HS-27A (cell line): ENCODE data around the gene MYRF.

Experiments
- DNase-seq: peaks from one replicate; pipeline ENCODE4 v3.0.0-alpha.2; 2012; ENCODE audit warnings: low read depth, missing footprints

MYRF gene

DNA sequence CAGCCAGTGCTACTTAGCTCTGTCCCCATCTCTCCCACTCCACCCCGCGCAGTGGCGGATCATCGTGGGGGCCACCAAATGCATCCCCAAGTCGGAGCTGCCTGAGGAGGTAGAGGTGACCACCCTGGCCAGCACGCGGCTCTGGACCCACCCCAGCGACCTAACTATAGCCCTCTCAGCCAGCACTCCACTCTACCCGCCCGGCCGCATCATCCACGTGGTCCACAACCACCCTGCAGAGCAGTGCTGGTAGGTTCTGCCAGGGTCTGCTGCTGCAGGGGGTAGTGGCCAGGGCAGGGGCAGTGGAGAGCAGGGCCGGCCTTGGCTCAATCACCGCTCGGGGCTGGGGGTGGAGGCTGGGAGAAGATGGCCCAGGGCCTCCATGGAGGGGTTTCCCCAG is 13.0 kb upstream of the MYRF start:
- no peak for DNase-seq

DNA sequence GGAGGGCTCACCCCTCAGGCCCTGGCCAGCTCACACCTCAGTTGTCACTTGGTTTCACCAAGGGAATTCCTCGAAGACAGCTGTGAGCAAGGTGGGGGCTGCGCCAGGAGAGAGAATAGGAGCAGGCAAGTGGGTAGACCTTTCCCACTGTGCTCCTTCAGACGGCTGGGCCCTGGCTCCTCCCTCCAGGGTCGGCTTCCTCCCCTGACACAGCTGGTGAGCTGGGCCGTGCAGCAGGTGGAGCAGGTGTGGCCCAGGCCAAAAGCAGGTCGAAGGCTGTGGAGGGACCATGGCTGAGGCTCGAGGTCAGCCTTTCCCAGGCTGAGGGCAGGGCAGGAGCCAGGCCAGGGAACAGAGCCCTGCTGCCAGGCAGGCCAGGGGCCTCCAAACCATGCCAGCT is 12.5 kb upstream of the MYRF start:
- no peak for DNase-seq

DNA sequence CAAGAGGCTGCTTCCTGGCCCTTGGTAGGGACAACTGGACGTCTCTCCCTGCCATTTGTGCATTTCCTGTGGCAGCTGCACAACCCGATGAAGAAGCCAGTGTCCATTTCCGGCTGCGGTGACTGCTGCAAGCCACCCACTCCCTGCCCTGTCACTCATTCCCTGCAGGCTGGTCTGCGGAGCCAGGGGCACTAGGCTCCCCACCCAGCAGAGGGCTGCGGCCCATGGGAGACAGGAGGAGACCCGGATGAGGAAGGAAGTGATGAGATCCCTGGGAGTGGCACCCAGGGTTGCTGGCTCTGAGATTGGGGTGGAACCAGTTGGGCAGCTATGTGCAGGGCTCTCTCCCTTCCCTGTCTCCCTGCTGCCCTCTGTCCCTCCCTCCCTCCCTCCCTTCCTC is 10.0 kb upstream of the MYRF start:
- no peak for DNase-seq

DNA sequence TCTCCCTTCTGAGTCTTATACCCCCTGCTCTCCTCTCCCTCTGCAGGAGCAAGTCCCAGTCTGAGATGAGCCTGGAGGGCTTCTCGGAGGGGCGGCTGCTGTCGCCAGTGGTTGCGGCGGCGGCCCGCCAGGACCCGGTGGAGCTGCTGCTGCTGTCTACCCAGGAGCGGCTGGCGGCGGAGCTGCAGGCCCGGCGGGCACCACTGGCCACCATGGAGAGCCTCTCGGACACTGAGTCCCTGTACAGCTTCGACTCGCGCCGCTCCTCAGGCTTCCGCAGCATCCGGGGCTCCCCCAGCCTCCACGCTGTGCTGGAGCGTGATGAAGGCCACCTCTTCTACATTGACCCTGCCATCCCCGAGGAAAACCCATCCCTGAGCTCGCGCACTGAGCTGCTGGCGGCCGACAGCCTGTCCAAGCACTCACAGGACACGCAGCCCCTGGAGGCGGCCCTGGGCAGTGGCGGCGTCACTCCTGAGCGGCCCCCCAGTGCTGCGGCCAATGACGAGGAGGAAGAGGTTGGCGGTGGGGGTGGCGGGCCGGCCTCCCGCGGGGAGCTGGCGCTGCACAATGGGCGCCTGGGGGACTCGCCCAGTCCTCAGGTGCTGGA is 8.8 kb upstream of the MYRF start:
- DNase-seq, result no peak

DNA sequence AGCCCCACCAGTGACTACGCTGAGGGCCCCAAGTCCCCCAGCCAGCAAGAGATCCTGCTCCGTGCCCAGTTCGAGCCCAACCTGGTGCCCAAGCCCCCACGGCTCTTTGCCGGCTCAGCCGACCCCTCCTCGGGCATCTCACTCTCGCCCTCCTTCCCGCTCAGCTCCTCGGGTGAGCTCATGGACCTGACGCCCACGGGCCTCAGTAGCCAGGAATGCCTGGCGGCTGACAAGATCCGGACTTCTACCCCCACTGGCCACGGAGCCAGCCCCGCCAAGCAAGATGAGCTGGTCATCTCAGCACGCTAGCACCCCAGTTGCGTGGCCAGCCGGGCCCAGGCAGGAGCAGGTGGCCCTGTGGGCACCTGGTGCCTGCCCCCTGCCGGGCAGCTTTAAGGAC is 8.3 kb upstream of the MYRF start:
- no peak for DNase-seq

DNA sequence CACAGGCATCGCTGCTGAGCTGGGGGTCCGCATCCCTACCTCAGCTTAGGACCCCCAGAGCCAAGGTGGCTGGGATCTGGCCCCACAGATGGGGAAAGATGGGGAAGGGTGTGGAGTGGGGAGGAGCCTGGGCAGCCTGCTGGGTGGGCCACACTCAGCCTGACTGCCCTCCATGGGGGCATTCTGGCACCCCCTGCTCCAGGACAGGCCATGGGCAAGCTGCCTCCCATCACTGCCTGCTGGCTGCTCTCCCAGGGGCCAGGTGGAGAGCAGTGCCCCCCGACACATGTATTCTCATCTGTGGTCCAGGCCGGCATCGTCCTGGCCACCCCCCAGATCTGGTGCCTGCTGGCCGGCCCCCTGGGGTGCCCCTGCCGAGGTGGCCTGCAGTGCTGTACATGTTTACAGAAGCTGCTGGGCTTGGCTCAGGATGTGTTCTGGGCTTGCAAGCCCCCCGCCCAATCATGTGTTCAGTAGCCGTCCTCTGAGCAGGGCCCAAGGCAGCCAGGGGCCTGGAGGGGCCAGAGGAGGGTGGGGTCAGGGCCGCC is 7.8 kb upstream of the MYRF start:
- no peak for DNase-seq

DNA sequence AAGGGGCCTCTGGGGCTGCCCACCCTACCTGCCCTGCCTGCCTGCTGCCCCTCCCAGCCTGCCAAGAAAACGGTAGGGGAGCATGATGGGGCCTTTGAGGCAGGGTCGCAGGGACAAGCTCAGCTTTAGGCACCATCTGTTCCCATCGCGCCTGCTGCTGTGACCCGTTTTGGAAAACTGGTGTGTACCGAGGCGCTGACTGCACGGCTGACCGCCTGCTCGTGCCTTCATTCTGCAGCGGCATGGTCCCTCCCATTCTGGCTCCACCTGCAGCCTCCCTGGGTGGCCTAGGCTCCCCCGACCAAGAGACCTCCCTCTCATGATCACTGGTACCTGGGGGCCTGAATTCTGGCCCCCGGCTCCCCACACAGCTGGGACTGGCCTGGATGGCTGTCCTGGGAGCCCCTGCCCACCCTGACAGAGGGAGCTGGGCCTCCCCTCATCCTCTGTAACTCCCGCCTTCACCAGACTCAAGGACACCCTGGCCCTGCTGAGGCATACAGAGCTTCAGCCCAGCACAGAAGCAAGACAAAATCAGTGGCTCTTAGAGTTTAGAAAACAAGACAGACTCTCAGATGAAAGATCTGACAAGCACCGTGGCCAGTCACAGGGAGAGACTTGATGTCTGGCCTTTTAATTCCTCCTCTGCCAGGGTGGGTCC is 6.5 kb upstream of the MYRF start:
- no peak for DNase-seq

DNA sequence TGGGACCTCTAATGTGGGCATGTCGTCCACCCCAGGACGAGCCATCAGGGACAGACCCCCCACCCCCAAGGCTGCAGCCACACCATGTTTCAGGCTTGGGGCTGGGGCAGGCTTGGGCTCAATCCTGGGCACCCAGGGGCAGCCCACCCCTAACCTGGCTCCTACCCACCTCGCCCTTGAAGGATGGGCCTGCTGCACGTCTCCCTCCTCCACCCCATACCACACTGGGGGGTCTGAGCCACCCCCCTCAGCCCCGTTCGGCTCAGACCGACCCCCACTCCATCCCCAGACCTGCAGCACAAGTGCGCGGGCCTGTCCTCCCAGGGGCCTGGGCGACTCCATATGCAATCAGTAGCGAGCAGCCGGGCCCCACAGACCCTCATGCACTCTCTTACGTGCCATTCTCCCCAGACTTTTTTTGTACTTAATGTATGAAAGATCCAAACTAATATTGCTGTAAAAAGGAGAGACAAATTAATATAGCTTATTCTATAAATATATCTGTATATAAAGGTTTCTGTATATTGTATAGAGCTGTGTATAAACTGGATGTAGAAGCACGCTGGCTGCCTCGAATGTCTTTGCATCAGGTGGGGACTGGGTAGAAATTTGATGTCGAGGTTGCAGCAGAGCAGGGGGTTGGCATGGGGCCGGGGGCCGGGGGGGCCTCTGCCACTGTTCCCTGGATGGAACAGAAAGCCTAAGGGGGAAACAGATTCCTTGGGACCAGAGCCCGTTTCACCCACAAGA is 5.8 kb upstream of the MYRF start:
- no peak for DNase-seq

DNA sequence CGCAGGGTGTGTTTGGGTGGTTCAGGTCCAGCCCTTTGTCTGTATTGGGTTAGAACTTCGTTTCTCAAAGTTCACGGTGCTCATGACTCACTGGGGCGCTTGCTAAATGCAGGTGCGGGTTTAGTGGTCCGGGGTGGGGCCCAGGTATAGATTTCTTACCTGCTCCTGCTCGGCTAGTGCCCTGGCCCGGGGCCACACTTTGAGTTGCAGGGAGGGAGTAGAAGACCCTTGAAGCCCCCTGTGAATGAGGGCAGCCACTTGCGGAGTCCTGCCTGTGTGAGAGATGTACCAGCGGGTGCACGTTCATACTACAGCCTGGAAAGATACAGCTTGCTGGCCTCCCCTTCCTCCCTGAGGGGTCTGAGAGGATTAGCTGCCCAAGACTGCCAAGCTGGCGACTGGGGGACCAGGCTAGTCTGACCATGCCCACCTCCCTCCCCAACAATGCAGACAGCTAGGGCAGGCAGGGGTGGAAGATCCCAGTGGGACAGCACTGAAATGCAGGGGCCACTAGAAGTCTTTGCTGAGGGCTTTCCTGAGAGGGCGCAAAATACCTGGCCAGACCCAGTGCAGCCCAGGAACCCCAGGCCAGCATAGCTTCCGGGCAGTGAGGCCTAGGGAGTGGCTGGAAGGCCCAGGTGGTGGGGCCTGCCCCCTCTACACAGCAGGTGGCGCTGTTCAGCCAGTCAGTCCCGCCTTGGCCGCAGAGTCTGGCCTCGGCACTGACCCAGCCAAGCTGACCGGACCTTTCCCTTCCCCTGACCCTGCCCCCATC is 5.1 kb upstream of the MYRF start:
- peak; percentile 24 for DNase-seq

DNA sequence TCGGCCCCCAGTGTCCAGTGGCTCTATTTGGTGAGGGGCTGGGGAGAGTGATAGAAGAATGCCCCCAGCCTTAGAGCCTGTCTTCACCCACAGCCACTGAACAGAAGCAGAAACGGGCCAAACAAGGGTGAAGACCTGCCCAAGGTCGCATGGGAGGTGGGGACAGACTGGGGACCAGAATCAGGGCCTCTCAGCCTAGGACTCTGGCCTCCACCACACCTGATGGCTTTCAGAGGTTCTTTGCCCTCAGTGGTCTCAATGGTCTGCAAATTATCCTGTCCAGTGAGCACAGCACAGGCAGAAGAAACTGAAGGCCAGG is 4.5 kb upstream of the MYRF start:
- no peak for DNase-seq

DNA sequence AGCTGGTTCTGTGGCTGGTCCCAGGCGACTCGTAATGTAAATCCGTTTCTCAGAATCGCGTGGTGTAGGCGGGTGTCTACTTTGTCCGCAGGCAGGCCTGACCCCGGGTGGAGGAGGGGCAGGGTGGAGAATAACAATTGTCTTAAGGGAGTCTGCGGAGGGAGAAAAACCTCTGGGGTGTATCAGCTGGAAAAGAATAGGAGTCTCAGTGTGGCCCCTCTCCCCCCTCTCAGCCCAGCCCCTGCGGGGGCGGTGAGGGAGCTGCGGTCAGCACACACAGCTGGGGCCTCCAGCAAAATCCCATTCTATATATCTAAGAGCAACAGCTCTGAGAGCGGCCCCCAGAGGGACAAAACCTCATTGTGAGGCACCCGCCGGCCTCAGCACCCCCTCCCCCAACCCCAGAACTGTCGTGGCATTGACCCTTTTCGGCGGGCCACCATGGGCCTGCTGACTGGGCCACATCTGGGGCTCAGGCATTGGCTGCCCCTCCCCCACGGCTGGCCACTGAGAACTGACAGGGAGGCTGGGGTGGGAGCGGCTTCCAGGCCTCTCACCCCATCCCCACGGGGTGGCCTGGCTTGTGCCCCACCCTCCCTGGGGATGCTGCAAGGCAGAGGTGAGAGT is 2.7 kb upstream of the MYRF start:
- no peak for DNase-seq

DNA sequence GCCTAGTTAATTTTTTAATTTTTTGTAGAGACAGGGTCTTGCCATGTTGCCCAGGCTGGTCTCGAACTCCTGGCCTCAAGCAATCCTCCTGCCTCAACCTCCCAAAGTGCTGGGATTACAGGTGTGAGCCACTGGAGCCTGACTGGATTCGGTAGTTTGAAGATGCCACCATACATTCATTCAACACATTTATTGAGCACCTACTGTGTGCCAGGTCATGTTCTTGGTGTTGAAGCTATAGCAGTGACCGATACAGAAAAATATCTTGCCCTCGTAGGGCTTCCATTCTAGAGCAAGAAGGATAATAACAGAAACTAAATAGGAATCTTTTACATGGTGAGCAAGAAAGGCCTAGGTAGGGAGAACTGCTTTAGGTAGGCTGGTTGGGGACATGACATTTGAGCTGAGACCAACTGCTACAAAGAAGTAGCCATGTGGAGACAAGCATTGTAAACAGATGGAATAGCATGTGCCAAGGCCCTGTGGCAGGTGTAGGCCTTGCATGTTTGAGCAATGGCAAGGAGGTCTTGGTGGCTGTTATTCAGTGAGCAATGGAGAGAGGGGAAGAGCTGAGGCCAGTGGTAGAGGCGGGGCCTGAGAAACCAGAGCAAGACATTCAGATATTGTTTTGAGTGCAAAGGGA is 1.7 kb upstream of the MYRF start:
- no peak for DNase-seq

DNA sequence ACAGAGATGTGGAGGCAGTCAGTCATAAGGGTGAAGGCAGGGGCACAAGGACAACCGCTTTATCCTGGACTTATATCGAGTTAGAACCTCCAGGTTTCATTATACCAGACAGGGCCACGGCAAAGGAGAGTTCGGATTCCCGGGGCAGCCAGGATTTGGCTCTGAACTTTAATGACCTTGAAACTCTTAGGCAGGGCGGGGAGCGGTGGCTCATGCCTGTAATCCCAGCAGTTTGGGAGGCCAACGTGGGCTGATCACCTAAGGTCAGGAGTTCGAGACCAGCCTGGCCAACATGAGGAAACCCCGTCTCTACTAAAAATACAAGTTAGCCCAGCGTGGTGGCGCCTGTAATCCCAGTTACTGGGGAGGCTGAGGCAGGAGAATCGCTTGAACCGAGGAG is 1.1 kb upstream of the MYRF start:
- DNase-seq, result no peak

DNA sequence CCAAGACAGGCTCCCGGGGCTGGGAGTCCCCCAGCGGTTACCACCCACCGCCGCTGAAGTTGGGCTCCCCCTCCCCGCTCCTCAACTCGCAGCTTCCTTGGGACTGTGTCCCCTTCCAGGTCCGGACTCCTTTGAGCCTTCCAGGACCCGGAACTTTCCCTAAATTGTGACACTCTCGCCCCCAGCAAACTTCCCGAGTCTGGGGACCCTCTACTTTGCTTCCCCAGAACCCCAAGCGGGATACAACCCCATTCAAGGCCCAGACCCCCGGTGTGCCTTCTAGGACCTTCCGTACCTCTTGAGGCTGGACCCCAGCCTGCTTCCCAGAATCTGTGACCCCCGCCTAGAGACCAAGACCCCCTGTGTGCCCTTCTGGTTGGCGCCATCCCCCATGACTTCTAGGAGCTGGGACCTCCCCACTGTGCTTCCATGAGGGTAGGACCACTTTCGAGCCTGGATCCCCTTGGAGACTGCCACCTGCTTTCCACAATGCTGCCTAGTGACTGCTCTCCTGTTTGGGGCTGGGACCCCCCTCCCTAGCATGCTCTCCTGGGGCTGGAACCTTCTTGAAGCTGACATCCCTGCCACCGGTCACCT is 587 bp downstream of the MYRF start:
- no peak for DNase-seq

DNA sequence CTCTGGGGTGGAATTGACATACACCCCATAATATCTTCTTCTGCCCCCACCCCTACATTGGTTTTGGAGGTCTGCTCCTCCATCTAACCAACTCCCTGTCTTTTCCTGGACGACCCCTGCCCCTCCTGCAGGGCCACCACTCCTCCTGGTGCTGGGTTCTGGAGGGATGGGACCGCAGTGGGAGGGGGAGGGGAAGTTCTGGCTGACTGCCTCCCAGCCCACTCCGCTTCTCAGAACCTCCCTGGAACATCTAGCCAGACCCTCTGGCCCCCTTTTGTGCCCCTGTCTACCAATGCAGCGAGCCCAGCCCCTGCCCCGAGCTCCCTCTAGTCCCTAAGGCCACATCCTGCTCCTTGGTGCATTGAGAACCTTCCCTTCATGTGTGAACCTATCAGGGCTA is 1.2 kb downstream of the MYRF start:
- no peak for DNase-seq

DNA sequence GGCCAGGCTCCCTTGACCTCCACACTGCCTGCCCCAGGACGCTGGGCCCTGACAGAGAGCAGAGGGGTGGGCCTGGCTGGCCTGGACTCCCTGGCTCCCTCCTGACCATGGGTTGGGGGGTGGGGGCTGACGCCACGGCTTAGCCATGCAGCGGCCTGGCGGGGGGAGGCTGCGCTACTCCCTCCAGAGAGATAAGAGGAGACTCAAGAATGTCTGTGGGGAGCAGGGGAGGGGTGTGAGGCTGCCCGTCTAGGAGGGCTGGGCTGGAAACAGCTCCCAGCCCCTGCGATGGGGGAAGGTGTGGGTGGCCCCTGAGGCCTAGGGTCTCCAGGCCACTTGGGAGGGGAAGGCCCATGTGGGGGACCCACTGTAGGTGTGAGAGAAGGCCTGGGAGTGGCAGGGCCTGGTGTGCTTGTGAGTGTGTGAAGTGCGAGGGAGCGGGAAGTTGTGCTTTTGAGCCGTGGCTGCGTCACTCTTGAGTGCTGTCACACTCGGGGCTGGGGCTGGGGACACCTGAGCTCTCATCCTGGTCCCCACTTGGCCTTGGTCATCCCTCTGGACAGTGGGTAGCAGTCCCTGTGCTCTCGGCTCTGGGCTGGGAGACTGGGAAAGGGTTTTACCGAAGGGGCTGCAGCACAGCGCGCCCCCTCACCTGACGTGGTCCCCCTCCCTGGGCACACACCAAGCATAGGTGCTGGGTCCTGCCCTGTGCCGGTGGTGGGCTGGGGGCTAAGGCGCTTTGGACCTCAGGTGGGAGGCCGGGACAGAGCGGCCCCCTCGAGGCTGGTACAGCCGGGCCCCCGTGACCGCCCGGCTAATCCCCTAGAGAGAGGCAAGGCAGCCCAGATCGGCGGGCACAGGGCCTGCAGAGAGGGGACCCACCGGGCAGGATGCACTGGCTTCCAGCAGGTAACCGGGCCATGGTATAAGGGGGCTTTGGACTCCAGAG is 2.4 kb downstream of the MYRF start:
- DNase-seq, result no peak

DNA sequence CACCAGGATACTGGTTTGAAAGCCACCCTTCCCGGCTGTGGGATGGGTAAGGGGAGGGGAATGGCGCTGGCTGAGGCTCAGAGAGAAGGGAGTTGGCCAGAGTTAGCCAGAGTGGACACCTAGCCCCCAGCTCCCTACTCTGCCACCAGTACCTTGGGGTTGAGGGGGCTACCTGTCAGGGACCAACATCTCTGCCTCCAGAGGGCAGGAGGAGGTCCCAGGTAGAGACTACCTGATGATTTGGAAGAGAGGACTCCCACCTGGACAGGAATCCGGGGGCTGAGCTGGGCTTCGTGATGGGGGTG is 3.7 kb downstream of the MYRF start:
- DNase-seq, result no peak

DNA sequence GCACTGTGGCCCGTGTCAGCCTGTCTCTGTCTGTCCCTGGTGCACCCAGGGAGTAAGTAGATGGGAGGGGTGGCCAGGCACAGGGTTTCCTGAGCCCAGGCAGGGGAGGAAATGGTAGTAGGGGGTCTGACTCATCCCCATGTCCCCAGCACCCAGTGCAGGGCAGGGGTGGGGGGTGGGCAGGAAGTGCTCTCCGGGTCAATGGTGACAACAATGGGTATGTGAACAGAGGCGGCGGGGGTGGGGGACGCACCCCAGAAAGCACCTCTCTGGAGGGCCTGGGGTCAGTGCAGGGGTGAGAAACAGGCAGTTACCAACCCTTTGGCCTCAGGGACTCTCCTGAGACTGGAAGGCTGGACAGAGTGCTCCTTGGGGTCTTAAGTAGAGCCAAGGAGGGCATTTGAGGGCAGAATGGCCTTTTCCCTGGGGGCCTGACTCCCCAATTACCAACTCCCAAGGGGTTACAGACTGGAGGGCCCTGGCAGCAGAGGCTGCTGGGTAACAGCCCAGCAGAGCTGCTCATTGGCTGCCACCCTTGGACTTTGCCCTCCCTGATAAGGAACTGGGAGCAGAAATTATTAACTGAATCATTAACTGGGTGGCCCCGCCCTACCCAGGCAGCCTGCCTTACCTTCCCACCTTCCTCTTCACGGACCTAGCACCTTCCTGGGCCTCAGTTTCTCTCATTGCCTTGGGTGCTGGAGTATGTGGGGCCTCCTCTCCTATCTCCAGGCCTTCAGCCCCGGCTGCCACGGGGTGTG is 4.2 kb downstream of the MYRF start:
- DNase-seq, result no peak

DNA sequence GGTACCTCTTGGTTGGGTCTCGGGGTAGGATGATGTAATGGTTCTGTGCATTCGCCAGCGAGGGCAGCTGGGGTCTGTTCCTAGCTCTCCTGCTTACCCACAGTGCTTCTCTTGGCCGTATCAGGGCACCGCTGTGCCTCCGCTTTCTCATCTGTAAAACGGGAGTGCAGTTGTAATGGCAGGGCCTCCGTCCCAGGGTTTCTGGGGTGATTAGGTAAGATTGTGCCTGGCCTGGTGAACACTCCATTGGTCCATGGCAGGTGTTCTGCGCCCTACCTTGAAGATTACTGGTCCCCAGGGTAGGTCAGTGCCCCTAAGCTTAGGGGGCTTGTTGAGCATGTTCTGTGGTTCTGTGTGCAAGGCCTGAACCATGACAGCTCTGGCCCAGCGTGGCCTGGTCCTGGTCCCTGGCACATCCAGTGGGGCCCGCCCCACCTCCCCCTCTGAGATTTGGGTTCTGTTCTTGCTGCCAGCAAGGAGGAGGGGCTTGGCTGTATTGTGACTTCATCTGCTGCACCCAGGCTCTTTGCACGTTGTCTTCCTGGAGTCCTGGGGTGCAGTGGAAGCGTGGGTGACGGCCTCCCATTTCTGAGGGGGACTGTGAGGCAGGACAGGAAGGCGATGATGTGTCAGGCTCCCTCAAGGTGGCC is 4.9 kb downstream of the MYRF start:
- DNase-seq, result no peak
